H7 (cell line): Measurements from ENCODE around the gene TBL3. TPM values are rescaled to one million over a fixed set of nuclear protein-coding genes. Genes with fewer than 3 reads are reported as not detected.

Source experiments
- DNase-seq: peaks from one replicate; pipeline ENCODE4 v3.0.0; 2012
- H3K27me3 ChIP-seq: 2 replicates; pipeline ENCODE4 v1.6.0; 2011; ENCODE audit warnings: mild to moderate bottlenecking, low read length; ENCODE audit not compliant: control insufficient read depth, insufficient read depth
- H3K36me3 ChIP-seq: replicated peaks from 2 replicates; pipeline ENCODE4 v1.5.1; 2011; ENCODE audit warnings: low read length; ENCODE audit not compliant: control insufficient read depth, insufficient read depth
- H3K4me3 ChIP-seq: 2 replicates; pipeline ENCODE4 v1.5.1; 2011; ENCODE audit warnings: low read depth, mild to moderate bottlenecking, control low read depth, low read length, moderate library complexity; ENCODE audit not compliant: insufficient read depth
- total RNA-seq: library from RNA; depleted of rRNA; stranded (reverse); fragments of >200 nt; shearing (Covaris generic); gene quantifications from 2 replicates; pipeline ENCODE4 v1.2.3, GENCODE V29; 2014

TBL3 gene
- total RNA-seq, 1 experiment from 2014 or later = 104 TPM

DNA sequence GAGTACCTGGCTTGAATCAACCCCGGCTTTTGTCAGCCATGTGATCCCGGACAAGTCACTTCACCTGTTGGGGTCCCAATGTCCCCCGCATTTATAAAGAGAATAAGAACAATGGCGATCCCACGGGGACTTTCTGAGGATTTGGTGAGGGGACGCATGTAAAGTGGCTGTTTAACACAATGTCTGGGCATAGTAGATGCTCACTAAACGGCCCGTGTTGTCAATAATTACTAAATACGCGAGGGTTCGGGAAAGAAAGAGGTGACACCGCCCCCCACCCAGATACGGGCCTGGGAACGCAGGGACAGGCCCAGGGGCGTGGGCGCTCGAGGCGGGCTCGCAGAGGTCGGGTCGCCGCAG, 19.7 kb downstream of the TBL3 start:
- Histone ChIP-seq H3K27me3 (peaks cover 26% of the 10 kb centered on the region), H3K36me3 (peaks cover 1% of the 10 kb centered on the region; the same call in 1 of the 2 replicates), H3K4me3 (peak overlapping the region; percentile 66)
- no peak for DNase-seq

DNA sequence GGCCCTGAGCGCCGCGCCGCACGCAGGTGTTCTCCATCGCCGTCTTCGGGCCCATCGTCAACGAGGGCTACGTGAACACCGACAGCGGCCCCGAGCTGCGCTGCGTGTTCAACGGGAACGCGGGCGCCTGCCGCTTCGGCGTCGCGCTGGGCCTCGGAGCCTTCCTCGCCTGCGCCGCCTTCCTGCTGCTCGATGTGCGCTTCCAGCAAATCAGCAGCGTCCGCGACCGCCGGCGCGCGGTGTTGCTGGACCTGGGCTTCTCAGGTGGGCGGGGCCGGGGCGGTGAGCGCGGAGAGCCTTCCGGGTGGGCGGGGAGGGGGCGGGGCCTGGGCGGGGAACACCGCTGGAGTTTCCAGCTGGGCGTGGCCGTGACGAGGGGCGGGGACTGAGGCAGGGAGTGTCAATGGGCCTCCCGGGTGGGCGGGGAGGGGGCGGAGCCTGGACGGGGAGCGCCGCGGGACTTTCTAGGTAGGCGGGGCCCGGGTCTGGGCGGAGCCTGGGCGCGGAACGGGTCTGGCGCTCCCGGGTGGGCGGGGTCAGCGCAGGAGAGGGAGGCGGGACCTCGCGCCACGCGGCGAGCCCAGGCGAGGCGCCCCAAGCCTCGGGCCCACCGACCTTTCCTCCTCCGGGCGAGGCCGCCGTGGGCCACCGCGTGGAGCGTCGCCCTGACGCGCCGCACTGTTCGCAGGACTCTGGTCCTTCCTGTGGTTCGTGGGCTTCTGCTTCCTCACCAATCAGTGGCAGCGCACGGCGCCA, 20.3 kb downstream of the TBL3 start:
- peak; percentile 100 for DNase-seq
- H3K36me3 ChIP-seq = peaks cover 1% of the 10 kb centered on the region
- H3K27me3 ChIP-seq = peaks cover 26% of the 10 kb centered on the region
- H3K4me3 ChIP-seq = peak overlapping the region; percentile 66

DNA sequence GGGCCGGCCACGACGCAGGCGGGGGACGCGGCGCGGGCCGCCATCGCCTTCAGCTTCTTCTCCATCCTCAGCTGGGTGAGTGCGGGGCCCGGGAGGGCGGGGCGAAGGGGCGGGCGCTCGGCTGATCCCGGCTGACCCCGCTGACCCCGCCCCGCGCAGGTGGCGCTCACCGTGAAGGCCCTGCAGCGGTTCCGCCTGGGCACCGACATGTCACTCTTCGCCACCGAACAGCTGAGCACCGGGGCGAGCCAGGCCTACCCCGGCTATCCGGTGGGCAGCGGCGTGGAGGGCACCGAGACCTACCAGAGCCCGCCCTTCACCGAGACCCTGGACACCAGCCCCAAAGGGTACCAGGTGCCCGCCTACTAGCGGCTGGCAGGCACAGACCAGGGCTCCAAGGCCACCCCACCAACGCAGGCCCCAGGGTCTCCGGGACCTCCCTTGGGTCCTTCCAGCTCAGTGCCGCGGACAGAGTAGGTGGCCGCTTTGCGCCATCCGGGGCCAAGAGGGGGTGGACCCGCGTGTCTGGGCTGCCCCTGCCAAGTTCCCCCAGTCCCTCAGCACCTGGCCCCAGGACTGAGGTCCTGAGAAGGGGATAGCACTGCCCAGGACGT, 21.0 kb downstream of the TBL3 start:
- peak overlapping the region; percentile 61 for H3K4me3 ChIP-seq
- H3K36me3 ChIP-seq = peaks cover 3% of the 10 kb centered on the region
- H3K27me3 ChIP-seq = peaks cover 26% of the 10 kb centered on the region
- DNase-seq = peak; percentile 92

GRCh38 chr16:1993731-1994131, 21.9 kb downstream of the TBL3 start:
- H3K4me3 ChIP-seq = no peak overlapping the region

GRCh38 chr16:1997494-1998359, 25.9 kb downstream of the TBL3 start:
- H3K36me3 ChIP-seq = peaks cover 20% of the 10 kb centered on the region
- no peak overlapping the region for H3K4me3 ChIP-seq
- no peaks in the 10 kb centered on the region; the same call in 1 of the 2 replicates for H3K27me3 ChIP-seq
- DNase-seq = no peak

More at GRCh38 chr16:1993731-1994131, 21.9 kb downstream of the TBL3 start:
- peaks cover 24% of the 10 kb centered on the region for H3K27me3 ChIP-seq
- DNase-seq = no peak
- peaks cover 7% of the 10 kb centered on the region for H3K36me3 ChIP-seq

GRCh38 chr16:1998360-1998835, 26.5 kb downstream of the TBL3 start:
- no peak for DNase-seq
- H3K4me3 ChIP-seq = no peak overlapping the region
- H3K36me3 ChIP-seq = peaks cover 23% of the 10 kb centered on the region
- H3K27me3 ChIP-seq = no peaks in the 10 kb centered on the region

GRCh38 chr16:1998852-1999801, 27.3 kb downstream of the TBL3 start:
- DNase-seq = no peak
- no peaks in the 10 kb centered on the region for H3K27me3 ChIP-seq
- H3K4me3 ChIP-seq = no peak overlapping the region
- H3K36me3 ChIP-seq = peaks cover 23% of the 10 kb centered on the region

- Histone ChIP-seq H3K27me3 (no peaks in the 10 kb centered on the region), H3K36me3 (peaks cover 23% of the 10 kb centered on the region), H3K4me3 (no peak overlapping the region)
- no peak for DNase-seq
Measured at GRCh38 chr16:1999866-2000514, 28.1 kb downstream of the TBL3 start.

DNA sequence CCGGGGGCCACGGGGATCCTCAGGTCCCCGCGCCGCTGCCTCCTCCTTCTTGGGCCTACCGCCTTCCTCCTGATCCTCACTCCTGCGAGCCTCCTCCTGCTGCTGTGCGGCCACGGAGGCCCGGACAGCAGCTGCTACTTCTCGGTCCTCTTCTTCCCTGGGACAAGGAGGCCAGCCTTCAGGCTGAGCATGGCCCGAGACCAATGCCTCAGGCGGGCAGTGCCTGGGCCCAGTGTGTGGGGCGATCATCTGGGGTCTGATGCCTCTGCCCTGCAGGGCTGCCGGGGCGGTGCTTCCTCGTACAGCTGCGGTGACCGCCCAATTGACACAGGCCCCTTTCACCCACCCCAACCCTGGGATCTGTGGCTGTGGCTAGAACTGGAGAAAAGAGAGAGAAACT, 29.2 kb downstream of the TBL3 start:
- DNase-seq = no peak
- Histone ChIP-seq H3K27me3 (no peaks in the 10 kb centered on the region), H3K36me3 (peaks cover 21% of the 10 kb centered on the region), H3K4me3 (no peak overlapping the region)

- peaks cover 21% of the 10 kb centered on the region for H3K36me3 ChIP-seq
- DNase-seq = no peak
- no peaks in the 10 kb centered on the region for H3K27me3 ChIP-seq
- H3K4me3 ChIP-seq = no peak overlapping the region
Measured at GRCh38 chr16:2001456-2002355, 29.9 kb downstream of the TBL3 start.

DNA sequence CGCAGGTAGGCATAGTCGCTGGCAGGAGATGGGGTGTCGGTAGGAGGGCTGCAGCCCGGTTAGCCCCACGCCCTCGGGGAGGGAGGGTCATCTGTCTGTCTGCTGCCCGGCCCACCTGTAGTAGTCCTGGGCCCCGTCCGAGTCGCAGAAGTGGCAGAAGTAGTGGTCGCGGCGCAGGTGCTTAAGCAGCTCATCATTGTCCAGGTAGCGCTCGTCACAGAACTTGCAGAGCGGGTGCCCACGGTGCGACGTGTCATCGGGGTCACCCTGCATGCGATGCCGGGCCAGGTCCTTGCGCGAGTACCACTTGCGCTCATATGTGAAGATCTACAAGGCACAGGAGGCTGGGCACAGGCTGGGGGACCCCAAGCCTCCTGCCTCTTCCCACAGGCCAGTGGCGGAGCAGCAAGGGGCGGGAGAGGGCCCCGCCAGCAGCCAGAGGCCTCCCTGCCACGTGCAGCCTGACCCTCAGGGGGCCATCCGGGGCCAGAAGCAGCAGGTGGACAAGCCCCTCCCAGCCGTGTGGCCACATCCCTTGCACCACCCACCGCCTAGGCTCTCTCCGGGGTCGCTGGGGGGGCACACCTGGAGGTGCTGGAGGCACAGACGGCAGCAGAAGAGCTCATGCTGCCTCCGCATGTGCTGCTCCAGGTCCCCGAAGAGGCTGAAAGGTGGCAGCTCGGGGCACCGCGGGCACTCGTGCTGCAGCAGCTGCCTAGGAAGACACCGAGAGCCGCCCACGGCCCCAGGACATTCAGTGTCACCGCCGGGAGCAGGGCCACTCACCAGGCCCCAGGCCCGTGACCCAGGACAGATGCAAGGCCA, 30.8 kb downstream of the TBL3 start:
- DNase-seq = no peak
- Histone ChIP-seq H3K4me3 (no peak overlapping the region), H3K36me3 (peaks cover 20% of the 10 kb centered on the region)

GRCh38 chr16:2003231-2003826, 31.5 kb downstream of the TBL3 start:
- no peak for DNase-seq
- peaks cover 17% of the 10 kb centered on the region for H3K36me3 ChIP-seq

More for the DNA sequence above, 30.8 kb downstream of the TBL3 start:
- H3K27me3 ChIP-seq = no peaks in the 10 kb centered on the region

More at GRCh38 chr16:2003231-2003826, 31.5 kb downstream of the TBL3 start:
- Histone ChIP-seq H3K27me3 (no peaks in the 10 kb centered on the region), H3K4me3 (no peak overlapping the region)
